Measurements from ENCODE around the gene ANKRD49. TPM values are rescaled to one million over a fixed set of nuclear protein-coding genes. Genes with fewer than 3 reads are reported as not detected.

ANKRD49 gene
- total RNA-seq, 1 donor from 2014 or later = 11.7 TPM

- peaks cover 2% of the 10 kb centered on the region for H3K36me3 Mint-ChIP-seq (ENCODE audit: low read depth)
- H3K27ac Mint-ChIP-seq (ENCODE audit: unreplicated experiment) = no peak overlapping the region
- no peak for TF ChIP-seq CTCF (conservative IDR thresholded peaks at IDR 0.05)
- H3K9me3 Mint-ChIP-seq = no peaks in the 10 kb centered on the region
- peaks cover 11% of the 10 kb centered on the region for H3K27me3 Mint-ChIP-seq (ENCODE audit: low read depth)
- peak overlapping the region; percentile 77 for H3K4me3 Mint-ChIP-seq
- DNase-seq (ENCODE audit: low read depth, low spot score) = no peak
- peaks cover 33% of the 10 kb centered on the region for H3K4me1 Mint-ChIP-seq
Measured at GRCh38 chr11:94545264-94546161, 51.7 kb downstream of the ANKRD49 start.

GRCh38 chr11:94546162-94546470 is 52.3 kb downstream of the ANKRD49 start:
- Mint-ChIP-seq H3K36me3 (ENCODE audit: low read depth) (peaks cover 2% of the 10 kb centered on the region), H3K27ac (ENCODE audit: unreplicated experiment) (no peak overlapping the region), H3K4me1 (peaks cover 35% of the 10 kb centered on the region), H3K9me3 (no peaks in the 10 kb centered on the region), H3K4me3 (peak overlapping the region; percentile 77), H3K27me3 (ENCODE audit: low read depth) (peaks cover 11% of the 10 kb centered on the region)
- DNase-seq (ENCODE audit: low read depth, low spot score) = no peak
- no peak for TF ChIP-seq CTCF (conservative IDR thresholded peaks at IDR 0.05)

GRCh38 chr11:94546886-94547285 is 53.1 kb downstream of the ANKRD49 start:
- H3K27ac Mint-ChIP-seq (ENCODE audit: unreplicated experiment) = no peak overlapping the region
- peak overlapping the region; percentile 76 for H3K4me3 Mint-ChIP-seq

GRCh38 chr11:94549146-94549545 is 55.4 kb downstream of the ANKRD49 start:
- H3K9me3 Mint-ChIP-seq = no peaks in the 10 kb centered on the region
- no peak for TF ChIP-seq CTCF (conservative IDR thresholded peaks at IDR 0.05)
- no peak overlapping the region for H3K27ac Mint-ChIP-seq (ENCODE audit: unreplicated experiment)
- peaks cover 24% of the 10 kb centered on the region for H3K4me1 Mint-ChIP-seq
- no peak for DNase-seq (ENCODE audit: low read depth, low spot score)
- no peak overlapping the region for H3K4me3 Mint-ChIP-seq
- peaks cover 4% of the 10 kb centered on the region for H3K27me3 Mint-ChIP-seq (ENCODE audit: low read depth)
- peaks cover 2% of the 10 kb centered on the region for H3K36me3 Mint-ChIP-seq (ENCODE audit: low read depth)

More at GRCh38 chr11:94546886-94547285, 53.1 kb downstream of the ANKRD49 start:
- Mint-ChIP-seq H3K4me1 (peaks cover 35% of the 10 kb centered on the region), H3K27me3 (ENCODE audit: low read depth) (peaks cover 6% of the 10 kb centered on the region), H3K9me3 (no peaks in the 10 kb centered on the region), H3K36me3 (ENCODE audit: low read depth) (peaks cover 2% of the 10 kb centered on the region)
- TF ChIP-seq CTCF (conservative IDR thresholded peaks at IDR 0.05) = no peak
- DNase-seq (ENCODE audit: low read depth, low spot score) = no peak

Small RNA genes within 50 kb of the gene (microRNA-seq; reads per million reads assigned to microRNA genes)
- gene MIR548L = 67.5 reads per million, percentile 57 among the genes with 10 or more reads in this experiment

Other genes with a start within 250 kb of the ANKRD49 start
- gene IZUMO1R, start 189.4 kb upstream of the ANKRD49 start, total RNA-seq = not detected in 2 replicates
- 0.30 and 0.34 TPM in 2 replicates for gene GPR83, start 92.6 kb upstream of the ANKRD49 start, total RNA-seq
- gene MRE11, start 140 bp upstream of the ANKRD49 start, total RNA-seq = 39.4 and 40.7 TPM in 2 replicates
- not detected in 2 replicates for gene C11orf97, start 18.5 kb downstream of the ANKRD49 start, total RNA-seq
- 5.2 and 5.9 TPM in 2 replicates for gene FUT4, start 49.9 kb downstream of the ANKRD49 start, total RNA-seq
- gene PIWIL4, start 73.4 kb downstream of the ANKRD49 start, total RNA-seq = 0.68 and 0.72 TPM in 2 replicates